Ovary (tissue), 9 donors: ENCODE measurements around the gene ZNF680. TPM values are rescaled to one million over a fixed set of nuclear protein-coding genes. Genes with fewer than 3 reads are reported as not detected.

ENCODE experiments used
- DNase-seq, 5 donors: peaks; one replicate each; pipeline ENCODE4 v3.0.0-alpha.2; 2019 to 2020
- H3K27ac ChIP-seq, 2 donors: fragments of 200-600 bp; one replicate each; pipeline versions ENCODE4 v1.5.1 to v1.8.0; 2019 to 2022
- H3K27me3 ChIP-seq: fragments of 200-600 bp; one replicate; pipeline ENCODE4 v1.8.0; 2022
- H3K36me3 ChIP-seq: fragments of 200-600 bp; sonication (generic); one replicate; pipeline ENCODE4 v1.5.1; 2019
- H3K4me1 ChIP-seq: one replicate; pipeline ENCODE4 v1.8.1; 2013; ENCODE audit warnings: mild to moderate bottlenecking, moderate library complexity; ENCODE audit not compliant: insufficient read depth
- H3K4me3 ChIP-seq: fragments of 200-600 bp; sonication (generic); one replicate; pipeline ENCODE4 v1.5.1; 2017
- H3K9me3 ChIP-seq, 2 donors: fragments of 200-600 bp in 1 of 2; sonication (generic) in 1 of 2; one replicate each; pipeline versions ENCODE4 v1.5.1 to v1.8.1; 2013 to 2019; ENCODE audit warnings: mild to moderate bottlenecking in 1 of 2, moderate library complexity in 1 of 2
- CTCF ChIP-seq, 3 donors: fragments of 450-650 bp in 2 of 3; fragments of 200-600 bp in 1 of 3; IDR thresholded peaks; one replicate each; pipeline versions ENCODE4 v1.5.1 to v1.8.0; 2016 to 2022; ENCODE audit warnings: antibody characterized with exemption in 3 of 3, mild to moderate bottlenecking in 1 of 3
- EP300 ChIP-seq: sonication (generic); formaldehyde crosslinking; IDR thresholded peaks from one replicate; pipeline ENCODE4 v1.6.1; 2017; ENCODE audit warnings: antibody characterized with exemption
- POLR2A ChIP-seq: fragments of 450-650 bp; IDR thresholded peaks from one replicate; pipeline ENCODE4 v1.6.1; 2017; ENCODE audit warnings: antibody characterized with exemption, mild to moderate bottlenecking, moderate library complexity
- WGBS, 3 donors: extraction: QIAGEN DNeasy Blood & Tissue Kit in 1 of 3; methylation state at CpG; one replicate each; pipeline versions ENCODE4 v1.1.5 to v1.1.7; 2013 to 2017; 5-methylcytosine and 5-hydroxymethylcytosine counted together
- intact Hi-C, 4 donors: fragments of 100-400 bp; cut with DNase I; formaldehyde crosslinking; loops; one replicate each; pipeline versions ENCODE4 v1.11.0 to v1.15.1; 2022 to 2023
- polyA plus RNA-seq, 2 donors: library from polyadenylated mRNA; stranded (reverse); fragments of 200-250 nt in 1 of 2; fragments of 350-450 nt in 1 of 2; fragmentation: Illumina TruSeq in 1 of 2; extraction: RNeasy Lipid Tissue Mini Kit (QIAGEN cat#74804) in 1 of 2; gene quantifications; one replicate each; pipeline ENCODE4 v1.2.3, GENCODE V29; 2013 to 2014
- total RNA-seq, 7 donors: library from RNA; depleted of rRNA in 2 of 7; stranded (reverse); fragments of >200 nt in 2 of 7; fragmentation: NEBNext Ultra II Directional in 3 of 7; extraction: Animal tissue kit (Norgen Biotek cat#: 25700) in 3 of 7; gene quantifications; one replicate each; pipeline versions ENCODE4 v1.1.0 to v1.2.4, GENCODE V29; 2016 to 2023
- donor health status: DM: no; HTN: no; CAD: no; lungs with moderate emphysema.
- donor health status: DM: no; HTN: no; CAD: no.
- donor health status: Bipolar disorder and iron deficiency.
- donor health status: DM: yes; HTN: yes; CAD: no.
- donor health status: DM: no; HTN: no; CAD: no.
- donor health status: DM: yes; HTN: yes; CAD: no.

Gene ZNF680
- total and polyA plus RNA-seq, 9 donors, result 10.0 to 34.1 (median 22.3) TPM

GRCh38 chr7:64494912-64495461 lies 67.9 kb downstream of the ZNF680 start:
- Histone ChIP-seq H3K27ac (no peak overlapping the region), H3K9me3 (no peaks in the 10 kb centered on the region), H3K27me3 (no peaks in the 10 kb centered on the region), H3K4me1 (peaks cover 2% of the 10 kb centered on the region), H3K36me3 (no peaks in the 10 kb centered on the region), H3K4me3 (peak overlapping the region; percentile 13)
- 5 to 17% (median 10%) methylated on average over 26 of the region's 26 CpGs for WGBS, 3 donors
- intact Hi-C loops, result no loop called here
- DNase-seq, result peak; percentile 22 to 62 (median 52)
- TF ChIP-seq POLR2A (no peak), CTCF (IDR thresholded peaks at IDR 0.05) (no peak), EP300 (no peak)

GRCh38 chr7:64485623-64486022 lies 77.2 kb downstream of the ZNF680 start:
- TF ChIP-seq CTCF (IDR thresholded peaks at IDR 0.05) (no peak), EP300 (no peak), POLR2A (no peak)
- Histone ChIP-seq H3K4me1 (no peaks in the 10 kb centered on the region), H3K36me3 (no peaks in the 10 kb centered on the region), H3K4me3 (no peak overlapping the region), H3K27ac (no peak overlapping the region), H3K9me3 (no peaks in the 10 kb centered on the region), H3K27me3 (no peaks in the 10 kb centered on the region)
- no peak for DNase-seq
- intact Hi-C loops, result no loop called here
- WGBS, 3 donors, result 67 to 97% (median 90%) methylated on average over 1 of the region's 1 CpG

Other genes starting within 250 kb of the ZNF680 start
- 10 to 100 TPM in 6 of 7 donors, 1 to 10 TPM in 1; 9.1 to 24.9 (median 19.7) TPM for gene ZNF736, start 249.1 kb downstream of the ZNF680 start, total RNA-seq
- 1 to 10 TPM; 5.0 to 7.9 TPM for gene ZNF736, start 249.1 kb downstream of the ZNF680 start, polyA plus RNA-seq
- 10 to 100 TPM in 1 of 7 donors, 1 to 10 TPM in 6; 5.3 to 10.3 (median 7.9) TPM for gene ZNF107, start 103.1 kb upstream of the ZNF680 start, total RNA-seq
- gene ZNF107, start 103.1 kb upstream of the ZNF680 start, polyA plus RNA-seq, result 1 to 10 TPM; 2.8 to 4.4 TPM
- 10 to 100 TPM in 4 of 7 donors, 1 to 10 TPM in 3; 6.4 to 14.1 (median 10.7) TPM for gene ZNF138, start 231.4 kb upstream of the ZNF680 start, total RNA-seq
- gene ZNF138, start 231.4 kb upstream of the ZNF680 start, polyA plus RNA-seq, result 1 to 10 TPM; 5.3 to 9.3 TPM